NOMO-1 treated with DMSO at 0.1 percent for 48 hours (cell line): ENCODE measurements around the gene EML3.

ENCODE experiments used
- DNase-seq: peaks from one replicate; lab custom pipeline; 2025; ENCODE audit not compliant: unreplicated experiment; lab: John Stamatoyannopoulos, UW

The EML3 gene

GRCh38 chr11:62553080-62553838 lies 59.3 kb downstream of the EML3 start:
- DNase-seq, result peak; percentile 89

- DNase-seq, result no peak
Measured at GRCh38 chr11:62552485-62553079, 60.0 kb downstream of the EML3 start.
